ENCODE results near the gene RNU7-1.

The RNU7-1 gene

DNA sequence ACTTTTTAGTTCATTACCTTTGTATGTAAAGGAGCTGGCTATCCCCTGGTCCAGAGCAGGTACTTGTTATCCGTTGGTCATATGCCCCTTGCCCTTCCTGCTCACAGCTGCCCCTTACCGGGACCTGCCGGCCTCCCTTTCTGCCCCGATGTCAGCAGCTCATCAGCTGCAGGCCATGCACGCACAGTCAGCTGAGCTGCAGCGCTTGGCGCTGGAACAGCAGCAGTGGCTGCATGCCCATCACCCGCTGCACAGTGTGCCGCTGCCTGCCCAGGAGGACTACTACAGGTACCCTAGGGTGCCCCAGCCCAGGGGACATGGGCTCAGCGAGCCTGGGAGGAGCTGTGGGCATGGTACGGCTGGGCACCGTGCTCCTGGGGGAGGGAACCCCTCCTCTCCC lies 2.3 kb upstream of the RNU7-1 start:
- Histone ChIP-seq H3K9me3 (no peaks in the 10 kb centered on the region), H3K27me3 (no peaks in the 10 kb centered on the region), H3K4me3 (ENCODE audit: low read depth, low read length) (no peak overlapping the region), H3K4me1 (peaks cover 12% of the 10 kb centered on the region), H3K36me3 (peaks cover 13% of the 10 kb centered on the region)
- DNase-seq = no peak
- TF ChIP-seq, protein P1, sequence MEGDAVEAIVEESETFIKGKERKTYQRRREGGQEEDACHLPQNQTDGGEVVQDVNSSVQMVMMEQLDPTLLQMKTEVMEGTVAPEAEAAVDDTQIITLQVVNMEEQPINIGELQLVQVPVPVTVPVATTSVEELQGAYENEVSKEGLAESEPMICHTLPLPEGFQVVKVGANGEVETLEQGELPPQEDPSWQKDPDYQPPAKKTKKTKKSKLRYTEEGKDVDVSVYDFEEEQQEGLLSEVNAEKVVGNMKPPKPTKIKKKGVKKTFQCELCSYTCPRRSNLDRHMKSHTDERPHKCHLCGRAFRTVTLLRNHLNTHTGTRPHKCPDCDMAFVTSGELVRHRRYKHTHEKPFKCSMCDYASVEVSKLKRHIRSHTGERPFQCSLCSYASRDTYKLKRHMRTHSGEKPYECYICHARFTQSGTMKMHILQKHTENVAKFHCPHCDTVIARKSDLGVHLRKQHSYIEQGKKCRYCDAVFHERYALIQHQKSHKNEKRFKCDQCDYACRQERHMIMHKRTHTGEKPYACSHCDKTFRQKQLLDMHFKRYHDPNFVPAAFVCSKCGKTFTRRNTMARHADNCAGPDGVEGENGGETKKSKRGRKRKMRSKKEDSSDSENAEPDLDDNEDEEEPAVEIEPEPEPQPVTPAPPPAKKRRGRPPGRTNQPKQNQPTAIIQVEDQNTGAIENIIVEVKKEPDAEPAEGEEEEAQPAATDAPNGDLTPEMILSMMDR (IDR thresholded peaks at IDR 0.05; ENCODE audit: low read depth, low read length) = no peak

- Histone ChIP-seq H3K4me1 (peaks cover 12% of the 10 kb centered on the region), H3K36me3 (peaks cover 9% of the 10 kb centered on the region)
- DNase-seq = no peak
Observed at GRCh38 chr12:6941782-6942181, 1.8 kb upstream of the RNU7-1 start.

DNA sequence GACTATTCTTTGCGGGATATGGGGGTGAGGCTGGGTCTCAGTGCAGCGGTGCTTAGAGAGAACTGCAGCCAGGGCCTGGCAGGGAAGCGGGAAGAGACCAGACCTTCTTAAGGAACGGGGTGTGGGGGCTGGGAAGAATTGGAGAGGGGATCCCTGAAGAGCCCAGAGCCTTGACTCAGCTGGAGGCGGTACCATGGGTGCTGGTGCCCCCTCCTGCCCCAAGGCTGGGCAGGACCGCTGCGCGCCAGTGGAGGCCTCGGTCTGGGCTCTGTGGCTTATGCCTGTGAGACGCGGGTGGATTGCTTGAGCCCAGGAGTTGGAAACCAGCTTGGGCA lies 1.3 kb upstream of the RNU7-1 start:
- no peak for DNase-seq
- TF ChIP-seq, protein P1 (IDR thresholded peaks at IDR 0.05; ENCODE audit: low read depth, low read length) = no peak
- Histone ChIP-seq H3K4me1 (peaks cover 9% of the 10 kb centered on the region), H3K27me3 (no peaks in the 10 kb centered on the region), H3K9me3 (no peaks in the 10 kb centered on the region), H3K4me3 (ENCODE audit: low read depth, low read length) (no peak overlapping the region), H3K36me3 (peaks cover 9% of the 10 kb centered on the region)

More at GRCh38 chr12:6941782-6942181, 1.8 kb upstream of the RNU7-1 start:
- Histone ChIP-seq H3K4me3 (ENCODE audit: low read depth, low read length) (no peak overlapping the region), H3K9me3 (no peaks in the 10 kb centered on the region), H3K27me3 (no peaks in the 10 kb centered on the region)
- TF ChIP-seq, protein P1 (IDR thresholded peaks at IDR 0.05; ENCODE audit: low read depth, low read length) = no peak

GRCh38 chr12:6943389-6943721 lies 261 bp upstream of the RNU7-1 start:
- peak; percentile 88 for DNase-seq
- TF ChIP-seq, protein P1 (IDR thresholded peaks at IDR 0.05; ENCODE audit: low read depth, low read length) = no peak
- Histone ChIP-seq H3K36me3 (peaks cover 9% of the 10 kb centered on the region), H3K4me3 (ENCODE audit: low read depth, low read length) (peak overlapping the region; percentile 87), H3K9me3 (no peaks in the 10 kb centered on the region), H3K27me3 (no peaks in the 10 kb centered on the region), H3K4me1 (peaks cover 9% of the 10 kb centered on the region)

DNA sequence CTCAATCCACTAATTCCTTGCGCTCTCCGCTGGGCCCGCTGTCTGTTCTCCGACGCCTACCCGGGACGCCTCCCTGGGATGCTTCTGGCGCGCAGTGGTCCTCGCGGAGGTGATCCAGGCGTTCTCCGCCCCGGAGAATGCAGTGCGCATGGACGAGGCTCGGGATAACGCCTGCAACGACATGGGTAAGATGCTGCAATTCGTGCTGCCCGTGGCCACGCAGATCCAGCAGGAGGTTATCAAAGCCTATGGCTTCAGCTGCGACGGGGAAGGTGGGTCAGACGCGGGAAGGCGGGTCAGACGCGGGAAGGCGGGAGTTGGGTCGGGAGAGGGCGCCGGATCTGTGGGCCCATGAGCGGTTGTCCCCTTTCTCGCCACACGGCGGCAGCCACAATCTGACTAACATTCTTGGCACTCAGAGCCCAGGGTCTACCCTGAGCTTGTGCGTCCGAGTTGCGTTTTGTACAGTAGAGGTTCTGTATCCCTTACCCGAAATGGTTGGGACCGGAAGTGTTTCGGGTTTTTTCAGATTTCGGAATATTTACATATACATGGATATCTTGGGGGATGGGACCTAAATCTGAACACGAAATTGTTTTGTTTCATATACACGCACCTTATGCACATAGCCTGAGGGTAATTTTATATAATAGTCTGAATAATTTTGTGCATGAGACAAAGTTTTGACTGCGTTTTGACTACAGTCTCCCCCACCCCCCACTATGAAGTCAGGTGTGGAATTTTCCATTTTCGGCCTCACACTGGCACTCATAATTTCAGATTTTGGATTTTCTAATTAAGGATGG lies 968 bp downstream of the RNU7-1 start:
- Histone ChIP-seq H3K4me3 (ENCODE audit: low read depth, low read length) (peak overlapping the region; percentile 87), H3K27me3 (no peaks in the 10 kb centered on the region), H3K4me1 (peaks cover 9% of the 10 kb centered on the region), H3K36me3 (peaks cover 4% of the 10 kb centered on the region), H3K9me3 (no peaks in the 10 kb centered on the region)
- TF ChIP-seq, protein P1 (IDR thresholded peaks at IDR 0.05; ENCODE audit: low read depth, low read length) = peak; percentile 85
- DNase-seq = peak; percentile 93

DNA sequence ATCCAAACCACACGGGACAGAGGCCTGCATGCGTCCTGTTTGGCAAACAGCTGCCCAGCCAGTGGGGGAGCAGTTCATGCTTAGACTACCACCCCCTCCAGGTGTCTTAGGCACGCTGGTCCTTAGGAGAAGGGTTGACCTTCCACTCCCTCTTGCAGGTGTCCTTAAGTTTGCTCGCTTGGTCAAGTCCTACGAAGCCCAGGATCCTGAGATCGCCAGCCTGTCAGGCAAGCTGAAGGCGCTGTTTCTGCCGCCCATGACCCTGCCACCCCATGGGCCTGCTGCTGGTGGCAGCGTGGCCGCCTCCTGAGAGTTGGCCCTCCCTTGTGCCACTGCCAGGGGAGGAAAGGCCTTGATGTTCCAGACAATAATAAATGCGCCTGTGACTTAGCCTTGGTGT lies 2.0 kb downstream of the RNU7-1 start:
- TF ChIP-seq, protein P1 (IDR thresholded peaks at IDR 0.05; ENCODE audit: low read depth, low read length) = no peak
- Histone ChIP-seq H3K4me1 (peaks cover 9% of the 10 kb centered on the region), H3K9me3 (no peaks in the 10 kb centered on the region), H3K27me3 (no peaks in the 10 kb centered on the region), H3K36me3 (peaks cover 4% of the 10 kb centered on the region; the same call in 1 of the 2 replicates), H3K4me3 (ENCODE audit: low read depth, low read length) (no peak overlapping the region)
- no peak for DNase-seq

Measured in BE2C (cell line).